ENCODE measurements around the gene MEAK7. TPM values are rescaled to one million over a fixed set of nuclear protein-coding genes. Genes with fewer than 3 reads are reported as not detected.

MEAK7 gene
- total RNA-seq, 3 donors from 2014 or later: 18.4 to 23.9 (median 22.2) TPM

DNA sequence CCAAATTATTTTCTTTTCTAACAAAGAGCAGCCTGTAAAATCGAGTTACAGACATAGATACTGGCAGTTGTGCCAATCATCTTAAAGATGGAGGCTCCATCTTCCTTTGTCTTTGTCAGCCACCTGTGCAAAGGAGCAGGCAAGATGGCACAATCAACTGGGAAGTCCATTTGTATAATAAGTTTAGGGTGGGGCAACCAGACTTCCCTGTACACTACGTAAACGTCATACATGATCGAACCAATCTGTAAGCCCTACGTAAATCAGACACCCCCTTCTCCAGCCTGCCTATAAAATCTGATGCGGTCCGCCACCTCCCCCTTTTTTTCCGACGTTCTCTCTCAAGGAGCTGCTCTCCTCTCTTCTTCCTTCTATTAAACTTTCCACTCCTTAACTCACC, 31.4 kb upstream of the MEAK7 start:
- no peaks in the 10 kb centered on the region for H3K4me1 ChIP-seq (ENCODE audit: low read depth)
- H3K4me3 ChIP-seq: no peak overlapping the region
- intact Hi-C loops (cut with DNase I, micrococcal nuclease): no loop called here
- ATAC-seq: no peak
- DNase-seq: no peak
- TF ChIP-seq, protein P1, sequence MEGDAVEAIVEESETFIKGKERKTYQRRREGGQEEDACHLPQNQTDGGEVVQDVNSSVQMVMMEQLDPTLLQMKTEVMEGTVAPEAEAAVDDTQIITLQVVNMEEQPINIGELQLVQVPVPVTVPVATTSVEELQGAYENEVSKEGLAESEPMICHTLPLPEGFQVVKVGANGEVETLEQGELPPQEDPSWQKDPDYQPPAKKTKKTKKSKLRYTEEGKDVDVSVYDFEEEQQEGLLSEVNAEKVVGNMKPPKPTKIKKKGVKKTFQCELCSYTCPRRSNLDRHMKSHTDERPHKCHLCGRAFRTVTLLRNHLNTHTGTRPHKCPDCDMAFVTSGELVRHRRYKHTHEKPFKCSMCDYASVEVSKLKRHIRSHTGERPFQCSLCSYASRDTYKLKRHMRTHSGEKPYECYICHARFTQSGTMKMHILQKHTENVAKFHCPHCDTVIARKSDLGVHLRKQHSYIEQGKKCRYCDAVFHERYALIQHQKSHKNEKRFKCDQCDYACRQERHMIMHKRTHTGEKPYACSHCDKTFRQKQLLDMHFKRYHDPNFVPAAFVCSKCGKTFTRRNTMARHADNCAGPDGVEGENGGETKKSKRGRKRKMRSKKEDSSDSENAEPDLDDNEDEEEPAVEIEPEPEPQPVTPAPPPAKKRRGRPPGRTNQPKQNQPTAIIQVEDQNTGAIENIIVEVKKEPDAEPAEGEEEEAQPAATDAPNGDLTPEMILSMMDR (IDR thresholded peaks at IDR 0.05): no peak
- no peaks in the 10 kb centered on the region for H3K9me3 ChIP-seq
- no peaks in the 10 kb centered on the region for H3K36me3 ChIP-seq (ENCODE audit: low read depth)

DNA sequence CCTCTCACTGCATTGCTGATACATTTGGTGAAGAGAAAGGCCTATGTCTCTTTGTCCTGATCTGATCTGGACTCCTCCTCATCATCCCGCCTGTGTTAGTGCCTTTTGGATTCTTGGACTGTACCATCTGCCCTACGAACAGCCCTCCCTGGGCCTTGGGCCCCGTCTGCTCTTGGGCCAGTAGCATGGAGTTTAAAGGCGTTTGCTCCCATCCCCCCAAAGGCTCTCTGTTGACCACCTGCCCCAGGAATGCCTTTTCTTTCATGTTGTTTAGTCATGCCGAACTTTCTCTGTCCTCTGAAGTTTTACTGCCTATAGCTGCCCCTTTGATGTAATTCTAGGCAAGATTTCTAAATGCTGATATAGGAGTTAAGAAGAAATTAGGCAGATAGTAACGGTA, 30.9 kb upstream of the MEAK7 start:
- DNase-seq: no peak
- TF ChIP-seq, protein P1 (IDR thresholded peaks at IDR 0.05): no peak
- ATAC-seq: no peak
- intact Hi-C loops (cut with DNase I, micrococcal nuclease): no loop called here
- Histone ChIP-seq H3K4me1 (ENCODE audit: low read depth) (no peaks in the 10 kb centered on the region), H3K9me3 (no peaks in the 10 kb centered on the region), H3K4me3 (no peak overlapping the region), H3K36me3 (ENCODE audit: low read depth) (no peaks in the 10 kb centered on the region)

DNA sequence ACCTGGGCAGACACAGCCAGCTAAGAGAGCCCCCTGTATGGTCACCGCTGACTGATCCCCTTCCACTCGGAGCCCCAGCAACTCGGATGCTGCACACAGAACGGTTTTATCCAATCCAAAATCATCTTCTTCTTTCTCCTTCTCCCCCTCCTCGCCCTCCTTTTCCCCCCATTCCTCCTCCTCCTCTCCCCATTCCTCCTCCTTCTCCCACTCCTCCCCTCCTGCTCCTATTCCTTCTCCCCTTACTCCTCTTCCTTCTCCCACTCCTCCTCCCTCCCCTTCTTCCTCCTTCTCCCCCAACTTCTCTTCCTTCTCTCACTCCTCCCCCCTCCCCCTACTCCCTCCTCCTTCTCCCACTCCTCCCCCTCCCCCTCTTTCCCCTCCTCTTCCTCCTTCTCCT, 30.4 kb upstream of the MEAK7 start:
- no peak overlapping the region for H3K4me3 ChIP-seq
- ATAC-seq: no peak

DNA sequence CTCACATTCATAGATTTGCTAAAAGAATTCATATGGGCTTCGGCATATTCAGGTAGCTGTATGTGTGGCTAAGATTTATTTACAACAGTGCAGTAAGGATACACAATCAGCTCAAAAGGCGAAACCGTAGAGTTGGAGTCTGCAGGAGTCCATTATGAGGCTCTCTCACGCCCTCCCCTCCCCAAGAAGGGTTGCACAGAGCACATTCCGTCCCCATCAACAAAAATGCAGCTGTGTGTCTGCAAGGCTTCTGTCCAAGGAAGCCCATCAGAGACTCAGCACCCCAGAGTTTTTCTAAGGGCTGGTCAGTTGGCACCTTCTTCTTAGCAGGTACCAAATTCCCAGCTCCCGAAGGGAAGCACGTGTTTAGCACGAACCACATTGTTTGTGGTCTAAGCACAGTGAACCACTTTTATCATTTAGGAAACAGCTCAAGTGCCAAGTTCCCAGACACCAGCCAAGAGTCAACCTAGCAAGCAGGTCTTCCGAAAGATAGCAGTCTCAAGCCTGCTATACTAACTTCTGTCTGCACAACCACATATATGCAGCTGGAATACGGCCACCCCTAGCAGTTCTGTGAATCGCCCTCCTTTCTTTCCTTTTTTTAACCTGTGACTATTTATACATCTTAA, 28.5 kb upstream of the MEAK7 start:
- Histone ChIP-seq H3K36me3 (ENCODE audit: low read depth) (no peaks in the 10 kb centered on the region), H3K4me1 (ENCODE audit: low read depth) (no peaks in the 10 kb centered on the region), H3K4me3 (no peak overlapping the region), H3K9me3 (no peaks in the 10 kb centered on the region)
- TF ChIP-seq, protein P1 (IDR thresholded peaks at IDR 0.05): no peak
- ATAC-seq (no peak), DNase-seq (no peak)
- intact Hi-C loops (cut with DNase I, micrococcal nuclease): no loop called here

More for the DNA sequence above, 30.4 kb upstream of the MEAK7 start:
- TF ChIP-seq, protein P1 (IDR thresholded peaks at IDR 0.05): no peak
- H3K9me3 ChIP-seq: no peaks in the 10 kb centered on the region
- no peak for DNase-seq
- H3K36me3 ChIP-seq (ENCODE audit: low read depth): no peaks in the 10 kb centered on the region
- intact Hi-C loops (cut with DNase I, micrococcal nuclease): no loop called here
- H3K4me1 ChIP-seq (ENCODE audit: low read depth): no peaks in the 10 kb centered on the region

DNA sequence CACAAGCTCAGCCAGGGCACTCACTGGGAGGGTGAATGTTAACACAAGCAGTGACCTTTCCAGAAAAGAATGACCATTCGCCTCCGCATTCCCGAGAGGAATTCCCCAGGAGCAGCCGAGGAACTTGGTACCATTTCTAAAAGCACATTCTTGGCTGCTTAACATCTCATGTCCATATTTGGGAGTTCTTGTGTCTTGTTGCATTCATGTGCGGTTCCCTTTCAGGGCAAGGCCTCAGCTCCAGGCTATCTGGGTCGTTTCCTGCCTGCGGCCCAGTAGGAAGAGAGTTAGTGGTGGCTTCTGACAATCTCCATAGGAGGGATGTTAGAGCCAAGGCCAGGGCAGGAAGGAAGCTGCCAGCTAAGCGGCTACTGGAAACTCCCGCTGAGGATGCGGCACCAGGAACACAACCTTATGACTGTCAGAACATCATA, 27.8 kb upstream of the MEAK7 start:
- TF ChIP-seq, protein P1 (IDR thresholded peaks at IDR 0.05): no peak
- intact Hi-C loops (cut with DNase I, micrococcal nuclease): no loop called here
- no peaks in the 10 kb centered on the region for H3K9me3 ChIP-seq
- DNase-seq (peak in 2 of 3 donors; percentile 43 to 56), ATAC-seq (peak; percentile 61)
- H3K4me3 ChIP-seq: no peak overlapping the region
- H3K4me1 ChIP-seq (ENCODE audit: low read depth): no peaks in the 10 kb centered on the region
- H3K36me3 ChIP-seq (ENCODE audit: low read depth): no peaks in the 10 kb centered on the region

Measured in mucosa of descending colon (tissue), 3 donors.